GM18499 (cell line): ENCODE data around the gene BCL7A.
"Not testable (repeated sequence)": the region's sequence is repeated elsewhere in the genome, so short reads cannot be mapped to it uniquely, and the experiment has no call there.

Source experiments
- ATAC-seq: cut with Tn5 transposase; IDR thresholded peaks from one replicate; pipeline ENCODE4 v1.9.1; 2021; ENCODE audit warnings: moderate number of reproducible peaks; ENCODE audit not compliant: insufficient read depth, unreplicated experiment

BCL7A gene

GRCh38 chr12:122050706-122051105 is 29.0 kb downstream of the BCL7A start:
- ATAC-seq = no peak

- ATAC-seq = no peak
These were observed 29.7 kb downstream of the BCL7A start for GRCh38 chr12:122051231-122051876.

GRCh38 chr12:122052285-122052684 is 30.6 kb downstream of the BCL7A start:
- no peak for ATAC-seq

GRCh38 chr12:122054842-122055520 is 33.3 kb downstream of the BCL7A start:
- no peak for ATAC-seq

GRCh38 chr12:122056406-122056805 is 34.7 kb downstream of the BCL7A start:
- ATAC-seq = not testable (repeated sequence)

- no peak for ATAC-seq
These were observed 35.5 kb downstream of the BCL7A start for GRCh38 chr12:122057007-122057735.

- no peak for ATAC-seq
These were observed 36.1 kb downstream of the BCL7A start for GRCh38 chr12:122057769-122058168.

- ATAC-seq = no peak
These were observed 37.0 kb downstream of the BCL7A start for GRCh38 chr12:122058549-122059149.

GRCh38 chr12:122059203-122059960 is 37.7 kb downstream of the BCL7A start:
- ATAC-seq = no peak

GRCh38 chr12:122060081-122060501 is 38.4 kb downstream of the BCL7A start:
- no peak for ATAC-seq

- ATAC-seq = no peak
These were observed 39.6 kb downstream of the BCL7A start for GRCh38 chr12:122061253-122061652.

- no peak for ATAC-seq
These were observed 41.4 kb downstream of the BCL7A start for GRCh38 chr12:122062832-122063693.

- ATAC-seq = no peak
These were observed 42.0 kb downstream of the BCL7A start for GRCh38 chr12:122063694-122064024.

GRCh38 chr12:122064025-122064777 is 42.5 kb downstream of the BCL7A start:
- no peak for ATAC-seq

- no peak for ATAC-seq
These were observed 43.3 kb downstream of the BCL7A start for GRCh38 chr12:122064780-122065588.

GRCh38 chr12:122067548-122067947 is 45.9 kb downstream of the BCL7A start:
- ATAC-seq = no peak

- peak; percentile 63 for ATAC-seq
These were observed 46.3 kb downstream of the BCL7A start for GRCh38 chr12:122067966-122068365.
